ENCODE results near the gene CTIF. TPM values are rescaled to one million over a fixed set of nuclear protein-coding genes. Genes with fewer than 3 reads are reported as not detected.

The CTIF gene
- total RNA-seq, 1 donor: 86.4 TPM

- TF ChIP-seq, protein P1, sequence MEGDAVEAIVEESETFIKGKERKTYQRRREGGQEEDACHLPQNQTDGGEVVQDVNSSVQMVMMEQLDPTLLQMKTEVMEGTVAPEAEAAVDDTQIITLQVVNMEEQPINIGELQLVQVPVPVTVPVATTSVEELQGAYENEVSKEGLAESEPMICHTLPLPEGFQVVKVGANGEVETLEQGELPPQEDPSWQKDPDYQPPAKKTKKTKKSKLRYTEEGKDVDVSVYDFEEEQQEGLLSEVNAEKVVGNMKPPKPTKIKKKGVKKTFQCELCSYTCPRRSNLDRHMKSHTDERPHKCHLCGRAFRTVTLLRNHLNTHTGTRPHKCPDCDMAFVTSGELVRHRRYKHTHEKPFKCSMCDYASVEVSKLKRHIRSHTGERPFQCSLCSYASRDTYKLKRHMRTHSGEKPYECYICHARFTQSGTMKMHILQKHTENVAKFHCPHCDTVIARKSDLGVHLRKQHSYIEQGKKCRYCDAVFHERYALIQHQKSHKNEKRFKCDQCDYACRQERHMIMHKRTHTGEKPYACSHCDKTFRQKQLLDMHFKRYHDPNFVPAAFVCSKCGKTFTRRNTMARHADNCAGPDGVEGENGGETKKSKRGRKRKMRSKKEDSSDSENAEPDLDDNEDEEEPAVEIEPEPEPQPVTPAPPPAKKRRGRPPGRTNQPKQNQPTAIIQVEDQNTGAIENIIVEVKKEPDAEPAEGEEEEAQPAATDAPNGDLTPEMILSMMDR (IDR thresholded peaks at IDR 0.05; ENCODE audit: insufficient read depth, low read depth, low read length): no peak
- H3K4me3 ChIP-seq (ENCODE audit: low read depth, low read length): no peak overlapping the region
- no peak for DNase-seq (ENCODE audit: low read depth)
These were observed 349.9 kb downstream of the CTIF start for GRCh38 chr18:48888773-48889080.

DNA sequence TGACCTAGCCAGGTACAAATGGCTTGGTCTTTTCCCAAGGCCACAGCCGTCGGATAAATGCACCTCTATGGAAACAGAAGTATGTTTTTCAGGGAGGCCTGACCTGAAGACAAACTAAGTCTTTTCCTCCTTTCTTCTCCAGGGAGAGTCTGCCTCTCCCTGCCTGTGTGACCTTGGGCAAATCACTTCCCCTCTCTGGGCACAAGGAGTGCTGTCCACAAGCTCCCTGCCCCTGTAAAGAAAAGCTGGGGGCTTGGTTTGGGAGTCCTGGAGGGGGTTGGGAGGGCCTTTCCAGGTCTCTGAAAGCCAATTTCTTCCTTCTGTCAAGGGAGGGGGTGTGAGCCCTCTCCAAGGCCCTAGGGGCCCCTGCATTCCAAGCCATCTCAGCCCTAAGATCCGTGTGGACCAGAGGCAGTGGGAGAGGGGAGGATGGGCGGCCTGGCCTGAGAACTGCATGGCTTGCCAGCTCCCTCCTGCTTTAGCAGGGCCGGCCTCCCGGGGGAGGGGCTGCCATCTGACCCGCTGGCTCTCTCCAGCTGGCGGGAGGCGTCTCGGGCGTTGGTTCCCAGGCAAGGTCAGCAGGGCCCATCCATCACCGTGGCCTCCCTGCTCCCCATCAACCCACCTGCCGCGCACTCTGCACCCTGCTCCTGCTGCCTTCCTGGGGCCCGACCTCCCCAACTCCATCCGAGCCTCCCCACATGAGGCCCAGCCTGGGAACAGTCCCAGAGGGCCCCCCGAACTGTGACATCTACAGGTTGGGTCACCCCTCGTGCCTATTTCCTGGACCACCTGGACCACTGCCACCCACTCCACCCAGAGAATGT lies 350.5 kb downstream of the CTIF start:
- DNase-seq (ENCODE audit: low read depth): peak; percentile 77
- H3K4me3 ChIP-seq (ENCODE audit: low read depth, low read length): no peak overlapping the region
- TF ChIP-seq, protein P1 (IDR thresholded peaks at IDR 0.05; ENCODE audit: insufficient read depth, low read depth, low read length): peak; percentile 11

DNA sequence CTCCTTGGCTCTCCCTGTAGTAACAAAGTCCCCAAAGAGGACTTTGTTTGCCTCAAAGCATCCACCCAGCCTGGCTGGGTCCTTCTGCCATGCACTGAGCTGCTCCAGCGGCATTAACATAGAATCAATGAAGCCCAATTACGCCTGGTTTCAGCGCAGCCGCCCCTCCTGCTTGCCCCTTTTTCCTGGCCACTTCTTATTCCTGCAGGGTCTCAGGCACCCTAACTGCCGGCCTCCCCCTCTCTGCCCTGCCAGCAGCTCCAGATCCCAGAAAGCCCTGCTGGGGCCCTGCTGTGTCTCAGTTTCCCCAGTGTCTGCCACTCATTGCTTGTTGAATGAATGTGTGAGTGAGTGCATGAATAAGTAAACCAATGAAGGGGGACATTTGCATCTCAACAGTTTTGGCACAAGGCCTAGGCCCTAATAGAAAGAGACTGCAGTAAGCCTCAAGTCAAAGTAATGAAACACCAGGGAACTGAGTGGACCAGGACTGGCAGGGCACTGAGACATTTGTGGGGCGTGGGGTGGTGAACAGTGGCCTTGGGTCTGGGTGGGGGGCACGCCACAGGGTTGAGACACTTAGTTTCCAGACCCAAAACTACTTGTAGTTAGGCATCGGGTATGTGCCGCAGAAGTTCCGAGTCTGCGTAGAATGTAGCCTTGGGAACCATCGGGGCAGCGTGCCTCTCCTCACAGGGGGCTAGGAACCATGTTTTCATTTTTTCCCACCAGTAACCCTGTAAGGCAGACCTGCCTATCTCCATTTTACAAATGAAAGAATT lies 351.3 kb downstream of the CTIF start:
- no peak for DNase-seq (ENCODE audit: low read depth)
- TF ChIP-seq, protein P1 (IDR thresholded peaks at IDR 0.05; ENCODE audit: insufficient read depth, low read depth, low read length): no peak
- H3K4me3 ChIP-seq (ENCODE audit: low read depth, low read length): no peak overlapping the region

DNA sequence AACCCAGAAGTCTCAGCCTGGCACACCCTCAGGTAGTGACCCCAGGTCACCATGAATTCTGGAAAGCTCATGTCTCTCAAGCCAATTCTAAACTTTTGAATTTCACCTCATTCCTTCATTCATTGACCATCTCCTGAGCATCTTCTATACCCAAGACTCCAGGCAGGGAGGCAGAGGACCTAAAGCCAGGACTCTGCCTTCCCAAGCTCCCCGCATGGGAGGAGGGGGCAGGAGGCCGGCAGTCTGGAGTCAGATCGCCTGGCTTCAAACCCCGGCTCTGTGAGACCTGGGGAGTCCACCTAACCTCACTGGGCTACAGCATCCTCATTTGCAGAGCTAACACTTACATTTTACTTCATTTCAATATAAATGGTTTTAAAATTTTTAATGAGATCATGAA lies 352.9 kb downstream of the CTIF start:
- H3K4me3 ChIP-seq (ENCODE audit: low read depth, low read length): no peak overlapping the region
- no peak for DNase-seq (ENCODE audit: low read depth)
- TF ChIP-seq, protein P1 (IDR thresholded peaks at IDR 0.05; ENCODE audit: insufficient read depth, low read depth, low read length): no peak

DNA sequence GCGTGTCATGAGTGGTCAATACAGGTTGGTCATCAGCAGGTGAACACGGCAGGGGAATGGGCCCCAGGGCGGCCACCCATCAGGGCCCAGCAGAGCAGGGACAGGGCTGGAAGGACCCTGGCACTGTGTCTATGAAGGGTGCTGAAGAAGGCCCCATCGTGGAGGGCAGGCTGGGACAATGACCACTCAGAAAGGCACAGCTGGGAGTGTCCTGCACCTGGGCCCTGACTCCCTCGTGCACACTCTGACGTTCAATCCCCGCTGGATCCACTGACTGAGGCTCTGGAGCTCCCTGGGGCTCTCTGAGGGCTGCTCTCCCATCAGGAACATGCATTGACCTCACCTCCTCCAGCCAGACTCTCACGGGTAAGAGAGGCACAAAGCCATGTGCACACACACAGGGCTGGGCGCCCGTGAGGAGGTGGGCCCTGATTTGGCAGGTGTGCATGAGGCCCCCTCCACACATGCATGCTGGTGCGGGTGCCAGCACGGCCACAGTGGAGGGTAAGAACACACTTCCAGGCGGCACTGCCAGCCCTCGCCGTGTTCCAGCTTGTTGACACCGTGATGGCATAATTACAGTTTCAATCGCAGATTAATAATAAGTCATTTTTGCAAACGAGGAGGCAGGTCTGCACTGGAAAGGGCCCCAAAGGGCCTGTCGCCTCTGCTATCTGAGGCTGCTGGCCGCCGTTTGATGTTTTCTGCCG lies 353.5 kb downstream of the CTIF start:
- no peak overlapping the region for H3K4me3 ChIP-seq (ENCODE audit: low read depth, low read length)
- TF ChIP-seq, protein P1 (IDR thresholded peaks at IDR 0.05; ENCODE audit: insufficient read depth, low read depth, low read length): no peak
- no peak for DNase-seq (ENCODE audit: low read depth)

- TF ChIP-seq, protein P1 (IDR thresholded peaks at IDR 0.05; ENCODE audit: insufficient read depth, low read depth, low read length): no peak
- DNase-seq (ENCODE audit: low read depth): no peak
- no peak overlapping the region for H3K4me3 ChIP-seq (ENCODE audit: low read depth, low read length)
These were observed 354.3 kb downstream of the CTIF start for GRCh38 chr18:48893061-48893607.

Measured in fibroblast of villous mesenchyme (primary cell).